Measurements from ENCODE around the gene CDH23.

GRCh38 chr10:71782221-71782916 is 385.6 kb downstream of the CDH23 start:
- TF ChIP-seq, protein P1, sequence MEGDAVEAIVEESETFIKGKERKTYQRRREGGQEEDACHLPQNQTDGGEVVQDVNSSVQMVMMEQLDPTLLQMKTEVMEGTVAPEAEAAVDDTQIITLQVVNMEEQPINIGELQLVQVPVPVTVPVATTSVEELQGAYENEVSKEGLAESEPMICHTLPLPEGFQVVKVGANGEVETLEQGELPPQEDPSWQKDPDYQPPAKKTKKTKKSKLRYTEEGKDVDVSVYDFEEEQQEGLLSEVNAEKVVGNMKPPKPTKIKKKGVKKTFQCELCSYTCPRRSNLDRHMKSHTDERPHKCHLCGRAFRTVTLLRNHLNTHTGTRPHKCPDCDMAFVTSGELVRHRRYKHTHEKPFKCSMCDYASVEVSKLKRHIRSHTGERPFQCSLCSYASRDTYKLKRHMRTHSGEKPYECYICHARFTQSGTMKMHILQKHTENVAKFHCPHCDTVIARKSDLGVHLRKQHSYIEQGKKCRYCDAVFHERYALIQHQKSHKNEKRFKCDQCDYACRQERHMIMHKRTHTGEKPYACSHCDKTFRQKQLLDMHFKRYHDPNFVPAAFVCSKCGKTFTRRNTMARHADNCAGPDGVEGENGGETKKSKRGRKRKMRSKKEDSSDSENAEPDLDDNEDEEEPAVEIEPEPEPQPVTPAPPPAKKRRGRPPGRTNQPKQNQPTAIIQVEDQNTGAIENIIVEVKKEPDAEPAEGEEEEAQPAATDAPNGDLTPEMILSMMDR (IDR thresholded peaks at IDR 0.05): no peak
- TF ChIP-seq POLR2A (IDR thresholded peaks at IDR 0.05): no peak

Measured in vagina (tissue), 2 donors.